Nasal cavity respiratory epithelium epithelial cell of viscerocranial mucosa (primary cell): ENCODE results near the gene UNC13A. TPM values are rescaled to one million over a fixed set of nuclear protein-coding genes. Genes with fewer than 3 reads are reported as not detected.

ENCODE experiments used
- total RNA-seq: library from RNA; depleted of rRNA; stranded (reverse); fragments of >200 nt; gene quantifications from 2 replicates; pipeline ENCODE4 v1.2.3, GENCODE V29; 2014

The UNC13A gene
- under 0.01 and 0.14 TPM in 2 replicates for total RNA-seq

DNA sequence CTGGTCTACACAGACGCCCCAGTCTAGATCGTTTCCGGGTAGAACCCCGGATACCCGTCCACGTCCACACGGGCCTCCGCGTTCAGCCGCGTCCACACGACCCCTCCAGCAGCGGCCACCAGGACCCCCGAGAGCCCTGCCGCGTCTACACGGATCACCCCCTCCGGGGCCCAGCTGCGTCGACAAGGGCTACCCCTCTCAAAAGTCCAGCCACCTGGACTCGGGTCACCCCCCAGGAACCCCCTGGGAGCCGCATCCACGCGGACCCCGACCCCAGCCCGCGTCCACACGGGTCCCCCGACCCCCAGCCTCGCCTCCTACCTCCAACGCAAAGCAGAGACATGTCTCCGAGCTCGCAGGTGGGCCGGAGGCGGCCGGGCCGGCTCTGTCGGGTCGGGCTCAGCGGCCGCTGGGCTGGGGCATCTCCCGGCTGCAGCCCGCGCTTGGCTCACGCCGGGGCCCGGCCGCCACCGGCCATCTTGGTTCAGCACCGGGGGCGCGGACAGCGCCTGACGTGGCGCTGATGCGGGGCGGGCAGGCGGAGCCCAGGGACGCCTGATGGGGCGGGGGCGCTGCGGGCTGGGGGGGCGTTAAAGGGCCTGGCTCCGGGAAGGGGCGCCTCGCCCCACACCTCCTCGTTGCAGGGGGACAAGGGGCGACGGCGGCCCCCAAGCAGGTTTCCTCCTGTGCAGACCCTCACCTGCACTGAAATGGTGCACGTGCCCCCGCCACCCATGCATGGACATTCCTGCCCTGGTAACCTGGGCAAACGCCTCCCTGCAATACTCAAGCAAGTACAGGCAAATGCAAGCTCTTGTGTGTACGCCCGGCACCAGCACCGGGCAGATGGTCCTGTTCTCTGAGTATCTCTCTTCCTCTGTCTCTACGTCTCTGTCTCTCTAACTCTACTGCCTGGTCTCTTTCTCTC, at the start of gene UNC13A:
TSS of gene UNC13A (minus strand) at position 498 of the 928 bp plus-strand sequence. CDS start at position 343, 155 bp downstream.

DNA sequence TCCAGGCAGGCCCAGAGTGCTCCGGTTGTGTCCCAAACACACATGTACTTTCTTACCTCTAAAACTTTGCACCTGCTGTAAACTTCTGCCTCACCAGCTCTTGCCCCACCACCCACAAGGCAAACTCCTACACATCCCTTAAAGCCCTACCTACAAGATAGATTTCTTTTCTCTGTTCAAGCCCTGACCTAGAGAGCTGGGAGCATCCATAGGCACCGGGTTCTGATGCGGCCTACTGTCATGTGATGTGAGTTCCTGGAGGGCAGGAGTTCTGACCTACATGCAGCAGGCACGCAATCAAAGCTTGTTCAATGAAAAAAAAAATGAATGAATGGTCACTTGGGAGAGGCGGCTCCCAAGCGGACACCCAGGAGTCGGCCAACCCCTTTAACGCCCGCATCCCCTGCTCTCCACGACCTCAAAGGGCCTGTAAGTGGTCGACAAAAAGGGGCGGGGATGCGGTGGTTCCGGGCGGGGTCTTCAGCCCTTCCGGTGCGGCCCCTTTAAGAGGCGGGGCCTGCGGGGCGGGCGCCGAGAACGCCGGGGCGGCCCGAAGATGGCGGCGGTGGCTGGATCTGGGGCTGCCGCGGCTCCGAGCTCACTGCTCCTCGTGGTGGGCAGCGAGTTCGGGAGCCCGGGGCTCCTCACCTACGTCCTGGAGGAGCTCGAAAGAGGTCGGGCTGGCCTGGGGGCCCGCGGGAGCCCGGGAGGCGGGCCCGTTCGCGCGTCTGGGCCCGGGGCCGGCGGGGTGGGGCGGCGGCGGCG, 31.0 kb upstream of the UNC13A start, which contains the start of gene MAP1S:
TSS of gene MAP1S (plus strand) at position 534 of the 765 bp plus-strand sequence. CDS start at position 557, 23 bp downstream.

DNA sequence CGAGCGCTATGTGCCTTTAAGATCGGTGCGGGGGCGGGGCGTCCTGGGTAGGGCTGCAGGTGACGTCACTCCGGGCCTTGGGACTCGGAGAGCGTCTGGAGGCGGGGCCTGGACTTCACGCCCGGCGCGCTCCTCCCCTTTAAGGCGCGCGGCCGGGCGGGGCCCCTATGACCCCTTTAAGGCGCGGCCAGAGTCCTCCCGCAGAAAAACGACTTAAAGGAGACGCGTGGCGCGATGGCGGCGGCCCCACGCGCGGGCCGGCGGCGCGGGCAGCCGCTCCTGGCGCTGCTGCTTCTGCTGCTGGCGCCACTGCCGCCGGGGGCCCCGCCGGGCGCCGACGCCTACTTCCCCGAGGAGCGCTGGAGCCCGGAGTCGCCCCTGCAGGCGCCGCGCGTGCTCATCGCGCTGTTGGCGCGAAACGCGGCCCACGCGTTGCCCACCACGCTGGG, 132.7 kb downstream of the UNC13A start, which contains the start of gene COLGALT1:
TSS of gene COLGALT1 (plus strand) at position 170 of the 449 bp plus-strand sequence. CDS start at position 235, 65 bp downstream.

Other genes starting within 250 kb of the UNC13A start
- 0.21 TPM in 1 of 2 replicates, not detected in the other for gene TMEM221, start 239.7 kb downstream of the UNC13A start, total RNA-seq
- gene NXNL1, start 227.4 kb downstream of the UNC13A start, total RNA-seq, result not detected in 2 replicates
- gene SLC27A1, start 217.8 kb downstream of the UNC13A start, total RNA-seq, result 6.5 and 19.6 TPM in 2 replicates
- 42.0 and 66.7 TPM in 2 replicates for gene PGLS, start 176.7 kb downstream of the UNC13A start, total RNA-seq
- gene COLGALT1, start 132.7 kb downstream of the UNC13A start, total RNA-seq, result 68.4 and 102 TPM in 2 replicates
- gene MAP1S, start 31.1 kb upstream of the UNC13A start, total RNA-seq, result 12.3 and 29.0 TPM in 2 replicates
- 0.68 and 1.00 TPM in 2 replicates for gene FCHO1, start 63.1 kb upstream of the UNC13A start, total RNA-seq
- 9.1 and 12.6 TPM in 2 replicates for gene B3GNT3, start 106.8 kb upstream of the UNC13A start, total RNA-seq
- gene INSL3, start 133.2 kb upstream of the UNC13A start, total RNA-seq, result 0.21 TPM in 1 of 2 replicates, not detected in the other
- gene JAK3, start 159.6 kb upstream of the UNC13A start, total RNA-seq, result 0.34 and 0.78 TPM in 2 replicates
- 1,014 and 1,206 TPM in 2 replicates for gene RPL18A, start 171.6 kb upstream of the UNC13A start, total RNA-seq
- under 0.01 and 0.28 TPM in 2 replicates for gene SLC5A5, start 183.6 kb upstream of the UNC13A start, total RNA-seq
- 64.6 and 91.0 TPM in 2 replicates for gene CCDC124, start 244.7 kb upstream of the UNC13A start, total RNA-seq